Smooth muscle cell of the pulmonary artery (primary cell): ENCODE data around the gene APOB. TPM values are rescaled to one million over a fixed set of nuclear protein-coding genes. Genes with fewer than 3 reads are reported as not detected.

Experiments
- total RNA-seq: library from RNA; depleted of rRNA; stranded (reverse); fragments of >200 nt; gene quantifications from 2 replicates; pipeline ENCODE4 v1.2.3, GENCODE V29; 2014

Gene APOB
- total RNA-seq, result under 0.01 TPM in 1 of 2 replicates, not detected in the other

GRCh38 chr2:21043744-21044532 is at the start of gene APOB:
APOB (minus strand) TSS chr2:21044073; CDS start chr2:21043945, 128 bp downstream.

Other genes starting within 250 kb of the APOB start
- gene LDAH, start 221.0 kb downstream of the APOB start, total RNA-seq, result 24.0 and 30.9 TPM in 2 replicates
- gene TDRD15, start 79.9 kb upstream of the APOB start, total RNA-seq, result not detected in 2 replicates